SK-N-SH treated with all-trans-retinoic acid at 6 μM for 48 hours (cell line): ENCODE data around the gene TRIM39.

Experiments used
- CSDC2 ChIP-seq: fragments of 250-450 bp; sonication (Bioruptor Pico); IDR thresholded peaks from 2 replicates; pipeline ENCODE4 v1.5.0; 2020; ENCODE audit warnings: mild to moderate bottlenecking, moderate library complexity
- RARB ChIP-seq: fragments of 250-450 bp; sonication (Bioruptor Pico); IDR thresholded peaks from 2 replicates; pipeline ENCODE4 v1.8.0; 2021; ENCODE audit warnings: mild to moderate bottlenecking, moderate library complexity
- SNAI2 ChIP-seq: fragments of 250-450 bp; sonication (Bioruptor Pico); IDR thresholded peaks from 2 replicates; pipeline ENCODE4 v1.5.0; 2020; ENCODE audit warnings: mild to moderate bottlenecking, moderate library complexity
- ZFP3 ChIP-seq: fragments of 250-450 bp; sonication (Bioruptor Pico); IDR thresholded peaks from 2 replicates; pipeline ENCODE4 v1.5.0; 2020; ENCODE audit warnings: mild to moderate bottlenecking, moderate library complexity
- ZFP30 ChIP-seq: fragments of 450-650 bp; formaldehyde crosslinking; IDR thresholded peaks from 2 replicates; pipeline ENCODE4 v1.5.0; 2022; ENCODE audit warnings: mild to moderate bottlenecking, moderate library complexity
- ZNF70 ChIP-seq: fragments of 450-650 bp; formaldehyde crosslinking; IDR thresholded peaks from 2 replicates; pipeline ENCODE4 v1.5.0; 2020; ENCODE audit warnings: mild to moderate bottlenecking, moderate library complexity
- ZNF8 ChIP-seq: fragments of 450-650 bp; formaldehyde crosslinking; IDR thresholded peaks from 2 replicates; pipeline ENCODE4 v1.5.0; 2020; ENCODE audit warnings: mild to moderate bottlenecking, moderate library complexity
- TF ChIP-seq, protein P1 (sequence below): fragments of 250-450 bp; sonication (Bioruptor Pico); IDR thresholded peaks from 2 replicates; pipeline ENCODE4 v1.5.0; 2020; ENCODE audit warnings: mild to moderate bottlenecking, moderate library complexity
- TF ChIP-seq, protein P2 (sequence below): fragments of 250-450 bp; sonication (Bioruptor Pico); IDR thresholded peaks from 2 replicates; pipeline ENCODE4 v1.8.0; 2020; ENCODE audit warnings: mild to moderate bottlenecking, moderate library complexity, borderline replicate concordance
- TF ChIP-seq, protein P3 (sequence below): fragments of 250-450 bp; sonication (Bioruptor Pico); IDR thresholded peaks from 2 replicates; pipeline ENCODE4 v1.5.1; 2021; ENCODE audit warnings: mild to moderate bottlenecking, moderate library complexity

DNA sequence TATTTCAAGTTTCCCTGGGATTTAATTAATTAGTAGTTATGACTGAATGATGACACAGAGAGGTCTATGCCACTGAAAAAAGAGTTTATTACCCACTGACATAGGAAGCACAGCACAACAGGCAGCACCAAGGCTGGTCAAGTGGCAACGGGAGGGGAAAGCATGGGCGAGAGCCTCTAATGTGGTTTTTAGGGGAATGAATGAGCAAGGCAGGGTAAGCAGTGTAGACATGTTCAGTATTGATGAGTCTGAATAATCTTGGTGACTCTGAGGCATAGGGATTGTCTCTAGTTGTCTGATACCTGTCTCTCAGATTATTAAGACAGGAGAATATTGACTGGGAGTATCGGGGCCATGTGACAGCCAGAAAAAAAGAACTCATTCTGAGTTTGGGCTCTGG lies 64.5 kb downstream of the TRIM39 start:
- no peak for TF ChIP-seq SNAI2 (CRISPR knock-in tag)
- no peak for TF ChIP-seq RARB (CRISPR knock-in tag)
- no peak for TF ChIP-seq ZFP3 (CRISPR knock-in tag)
- TF ChIP-seq ZNF70 (CRISPR knock-in tag), result no peak
- TF ChIP-seq ZNF8 (CRISPR knock-in tag), result no peak
- TF ChIP-seq, protein P1, sequence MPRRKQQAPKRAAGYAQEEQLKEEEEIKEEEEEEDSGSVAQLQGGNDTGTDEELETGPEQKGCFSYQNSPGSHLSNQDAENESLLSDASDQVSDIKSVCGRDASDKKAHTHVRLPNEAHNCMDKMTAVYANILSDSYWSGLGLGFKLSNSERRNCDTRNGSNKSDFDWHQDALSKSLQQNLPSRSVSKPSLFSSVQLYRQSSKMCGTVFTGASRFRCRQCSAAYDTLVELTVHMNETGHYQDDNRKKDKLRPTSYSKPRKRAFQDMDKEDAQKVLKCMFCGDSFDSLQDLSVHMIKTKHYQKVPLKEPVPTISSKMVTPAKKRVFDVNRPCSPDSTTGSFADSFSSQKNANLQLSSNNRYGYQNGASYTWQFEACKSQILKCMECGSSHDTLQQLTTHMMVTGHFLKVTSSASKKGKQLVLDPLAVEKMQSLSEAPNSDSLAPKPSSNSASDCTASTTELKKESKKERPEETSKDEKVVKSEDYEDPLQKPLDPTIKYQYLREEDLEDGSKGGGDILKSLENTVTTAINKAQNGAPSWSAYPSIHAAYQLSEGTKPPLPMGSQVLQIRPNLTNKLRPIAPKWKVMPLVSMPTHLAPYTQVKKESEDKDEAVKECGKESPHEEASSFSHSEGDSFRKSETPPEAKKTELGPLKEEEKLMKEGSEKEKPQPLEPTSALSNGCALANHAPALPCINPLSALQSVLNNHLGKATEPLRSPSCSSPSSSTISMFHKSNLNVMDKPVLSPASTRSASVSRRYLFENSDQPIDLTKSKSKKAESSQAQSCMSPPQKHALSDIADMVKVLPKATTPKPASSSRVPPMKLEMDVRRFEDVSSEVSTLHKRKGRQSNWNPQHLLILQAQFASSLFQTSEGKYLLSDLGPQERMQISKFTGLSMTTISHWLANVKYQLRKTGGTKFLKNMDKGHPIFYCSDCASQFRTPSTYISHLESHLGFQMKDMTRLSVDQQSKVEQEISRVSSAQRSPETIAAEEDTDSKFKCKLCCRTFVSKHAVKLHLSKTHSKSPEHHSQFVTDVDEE, result no peak
- TF ChIP-seq, protein P2, sequence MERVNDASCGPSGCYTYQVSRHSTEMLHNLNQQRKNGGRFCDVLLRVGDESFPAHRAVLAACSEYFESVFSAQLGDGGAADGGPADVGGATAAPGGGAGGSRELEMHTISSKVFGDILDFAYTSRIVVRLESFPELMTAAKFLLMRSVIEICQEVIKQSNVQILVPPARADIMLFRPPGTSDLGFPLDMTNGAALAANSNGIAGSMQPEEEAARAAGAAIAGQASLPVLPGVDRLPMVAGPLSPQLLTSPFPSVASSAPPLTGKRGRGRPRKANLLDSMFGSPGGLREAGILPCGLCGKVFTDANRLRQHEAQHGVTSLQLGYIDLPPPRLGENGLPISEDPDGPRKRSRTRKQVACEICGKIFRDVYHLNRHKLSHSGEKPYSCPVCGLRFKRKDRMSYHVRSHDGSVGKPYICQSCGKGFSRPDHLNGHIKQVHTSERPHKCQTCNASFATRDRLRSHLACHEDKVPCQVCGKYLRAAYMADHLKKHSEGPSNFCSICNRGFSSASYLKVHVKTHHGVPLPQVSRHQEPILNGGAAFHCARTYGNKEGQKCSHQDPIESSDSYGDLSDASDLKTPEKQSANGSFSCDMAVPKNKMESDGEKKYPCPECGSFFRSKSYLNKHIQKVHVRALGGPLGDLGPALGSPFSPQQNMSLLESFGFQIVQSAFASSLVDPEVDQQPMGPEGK, result no peak
- TF ChIP-seq, protein P3, sequence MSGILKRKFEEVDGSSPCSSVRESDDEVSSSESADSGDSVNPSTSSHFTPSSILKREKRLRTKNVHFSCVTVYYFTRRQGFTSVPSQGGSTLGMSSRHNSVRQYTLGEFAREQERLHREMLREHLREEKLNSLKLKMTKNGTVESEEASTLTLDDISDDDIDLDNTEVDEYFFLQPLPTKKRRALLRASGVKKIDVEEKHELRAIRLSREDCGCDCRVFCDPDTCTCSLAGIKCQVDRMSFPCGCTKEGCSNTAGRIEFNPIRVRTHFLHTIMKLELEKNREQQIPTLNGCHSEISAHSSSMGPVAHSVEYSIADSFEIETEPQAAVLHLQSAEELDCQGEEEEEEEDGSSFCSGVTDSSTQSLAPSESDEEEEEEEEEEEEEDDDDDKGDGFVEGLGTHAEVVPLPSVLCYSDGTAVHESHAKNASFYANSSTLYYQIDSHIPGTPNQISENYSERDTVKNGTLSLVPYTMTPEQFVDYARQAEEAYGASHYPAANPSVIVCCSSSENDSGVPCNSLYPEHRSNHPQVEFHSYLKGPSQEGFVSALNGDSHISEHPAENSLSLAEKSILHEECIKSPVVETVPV (CRISPR knock-in tag), result no peak
- no peak for TF ChIP-seq ZFP30 (CRISPR knock-in tag)
- no peak for TF ChIP-seq CSDC2 (CRISPR knock-in tag)
